ENCODE results near the gene PPP1R14C. TPM values are rescaled to one million over a fixed set of nuclear protein-coding genes. Genes with fewer than 3 reads are reported as not detected.
"Not testable (repeated sequence)": the region's sequence is repeated elsewhere in the genome, so short reads cannot be mapped to it uniquely, and the experiment has no call there.

PPP1R14C gene, protein sequence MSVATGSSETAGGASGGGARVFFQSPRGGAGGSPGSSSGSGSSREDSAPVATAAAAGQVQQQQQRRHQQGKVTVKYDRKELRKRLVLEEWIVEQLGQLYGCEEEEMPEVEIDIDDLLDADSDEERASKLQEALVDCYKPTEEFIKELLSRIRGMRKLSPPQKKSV
- 0.08 and 0.20 TPM in 2 replicates for total RNA-seq (2014; rRNA removed; shearing (Covaris generic))

GRCh38 chr6:150142670-150143515, at the start of gene PPP1R14C:
TSS of gene PPP1R14C (plus strand) at chr6:150143044. CDS start at chr6:150143193, 149 bp downstream.
- no peak for DNase-seq (ENCODE audit: low spot score)

DNA sequence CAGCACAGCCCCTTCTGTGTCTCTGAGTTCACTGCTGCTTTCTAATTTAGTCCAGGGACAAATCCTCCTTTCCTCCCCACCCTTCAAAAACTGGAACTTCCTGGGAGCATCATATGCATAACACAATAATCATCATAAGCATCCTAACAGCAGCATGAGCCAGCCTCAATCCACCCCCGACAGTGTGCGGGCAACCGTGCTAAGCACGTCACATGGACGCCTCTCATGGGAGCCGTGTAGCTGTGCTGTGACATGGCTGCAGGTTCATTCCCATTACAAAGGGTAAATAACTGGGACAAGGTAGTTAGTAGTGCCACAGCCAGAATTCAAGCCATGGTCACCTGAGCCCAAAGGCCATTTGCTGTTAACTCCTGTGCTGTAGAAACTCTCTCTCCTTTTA, 49.4 kb upstream of the PPP1R14C start:
- no peak for DNase-seq (ENCODE audit: low spot score)

GRCh38 chr6:150098155-150098554, 44.7 kb upstream of the PPP1R14C start:
- no peak for DNase-seq (ENCODE audit: low spot score)

DNA sequence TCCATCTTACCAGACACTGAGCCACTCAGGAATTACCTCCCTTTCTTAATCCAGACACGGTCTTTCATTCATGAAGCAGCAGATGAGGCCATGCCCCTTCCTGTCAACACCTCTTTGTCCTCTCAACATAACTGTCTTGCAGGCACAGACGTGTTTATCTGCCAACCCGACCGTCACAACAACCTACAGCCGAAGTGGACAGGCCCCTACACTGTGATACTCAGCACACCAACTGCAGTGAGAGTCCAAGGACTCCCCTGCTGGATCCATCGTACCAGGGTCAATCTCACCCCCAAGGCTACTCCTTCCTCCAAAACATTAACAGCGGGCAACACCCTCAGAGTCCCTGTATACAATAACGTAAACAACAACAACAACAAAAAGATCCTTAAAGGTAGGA, 43.3 kb upstream of the PPP1R14C start:
- DNase-seq (ENCODE audit: low spot score) = no peak

- no peak for DNase-seq (ENCODE audit: low spot score)
These were observed 42.9 kb upstream of the PPP1R14C start for GRCh38 chr6:150099953-150100352.

DNA sequence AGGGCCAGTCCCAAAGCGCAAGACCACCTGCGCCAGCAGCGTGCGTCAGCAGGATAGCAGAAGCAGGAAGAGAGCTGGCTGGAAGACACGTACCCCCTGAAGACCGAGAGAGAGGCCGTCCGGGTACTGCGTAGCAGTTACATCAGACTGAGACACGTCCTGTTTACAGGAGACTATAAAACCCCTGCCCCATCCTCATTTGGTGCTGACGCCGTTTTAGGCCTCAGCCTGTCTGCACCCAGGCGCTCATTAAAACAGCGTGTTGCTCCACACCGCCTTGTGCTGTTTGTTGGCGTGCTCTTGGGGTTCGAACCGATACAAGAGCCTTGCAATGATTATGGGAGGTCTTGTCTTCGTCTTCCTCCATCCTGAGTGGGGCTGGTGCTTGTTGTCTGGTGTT, 42.1 kb upstream of the PPP1R14C start:
- DNase-seq (ENCODE audit: low spot score) = no peak

- no peak for DNase-seq (ENCODE audit: low spot score)
These were observed 40.0 kb upstream of the PPP1R14C start for GRCh38 chr6:150102750-150103270.

DNA sequence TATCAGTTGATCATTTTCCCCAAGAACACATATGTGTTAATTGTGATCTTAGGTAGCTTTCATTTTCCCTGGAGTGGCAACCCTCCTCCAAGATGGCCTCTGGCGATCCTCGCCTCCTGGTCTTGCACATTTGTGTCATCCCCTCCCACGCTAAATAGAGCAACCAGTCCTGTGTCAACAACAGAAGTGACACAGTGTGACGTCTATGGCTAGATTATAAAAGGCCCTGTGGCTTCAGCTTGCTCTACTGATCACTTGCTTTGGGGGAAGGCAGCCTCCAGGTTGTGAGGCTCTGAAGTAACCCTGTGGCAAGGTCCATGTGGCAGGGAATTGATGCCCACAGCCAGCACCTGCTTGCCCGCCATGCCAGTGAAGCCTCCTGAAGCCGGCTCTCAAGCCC, 30.6 kb upstream of the PPP1R14C start:
- DNase-seq (ENCODE audit: low spot score) = no peak

- DNase-seq (ENCODE audit: low spot score) = no peak
These were observed 27.1 kb upstream of the PPP1R14C start for GRCh38 chr6:150115769-150116168.

DNA sequence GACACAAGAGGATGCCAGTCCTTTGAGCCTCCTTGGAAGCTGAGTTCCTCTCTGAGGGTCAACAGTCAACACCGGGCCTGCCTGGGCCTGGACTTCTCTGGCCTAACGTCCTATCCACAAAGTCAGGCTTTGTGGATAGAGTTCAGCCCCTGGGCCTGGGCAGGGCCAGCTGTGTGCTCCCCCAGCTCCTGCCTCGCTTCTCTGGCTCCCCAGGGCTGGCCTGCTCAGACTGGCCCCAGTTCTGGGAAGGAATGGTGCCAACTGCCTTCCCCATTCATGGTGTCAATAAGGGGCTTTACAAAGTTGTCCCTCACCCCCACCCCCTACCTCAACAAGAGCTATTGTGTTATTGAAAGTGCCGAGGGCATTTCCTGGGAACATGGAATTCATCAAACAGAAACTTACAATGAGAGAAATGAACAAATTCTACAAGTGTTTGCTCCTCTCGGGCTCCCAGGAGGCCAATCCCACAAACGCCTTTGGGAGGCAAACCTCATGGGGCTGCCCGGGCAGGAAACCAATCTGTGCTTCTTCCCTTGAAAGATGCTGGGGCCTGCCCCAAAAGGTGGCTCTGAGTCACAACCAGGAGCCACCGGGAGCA, 26.5 kb upstream of the PPP1R14C start:
- no peak for DNase-seq (ENCODE audit: low spot score)

DNA sequence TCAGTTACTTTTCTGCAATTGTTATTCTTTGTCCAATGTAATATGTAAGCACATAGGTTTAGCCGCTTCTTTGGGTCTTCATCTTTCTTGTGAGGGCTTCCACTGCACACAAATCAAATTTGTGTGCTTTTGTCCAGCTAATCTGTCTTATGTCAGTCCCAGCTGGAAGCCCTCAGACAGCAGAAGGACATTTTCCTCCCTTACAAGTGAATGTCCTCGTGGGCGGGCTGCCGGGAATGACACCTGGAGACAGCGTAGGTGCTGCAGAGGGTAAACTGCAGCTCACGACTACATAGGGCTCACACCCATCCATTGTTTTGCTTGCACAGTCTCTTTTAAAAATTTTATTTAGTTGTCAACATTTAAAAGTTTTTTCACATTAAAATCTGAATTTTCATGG, 24.6 kb upstream of the PPP1R14C start:
- DNase-seq (ENCODE audit: low spot score) = no peak

- no peak for DNase-seq (ENCODE audit: low spot score)
These were observed 24.2 kb upstream of the PPP1R14C start for GRCh38 chr6:150118627-150119026.

DNA sequence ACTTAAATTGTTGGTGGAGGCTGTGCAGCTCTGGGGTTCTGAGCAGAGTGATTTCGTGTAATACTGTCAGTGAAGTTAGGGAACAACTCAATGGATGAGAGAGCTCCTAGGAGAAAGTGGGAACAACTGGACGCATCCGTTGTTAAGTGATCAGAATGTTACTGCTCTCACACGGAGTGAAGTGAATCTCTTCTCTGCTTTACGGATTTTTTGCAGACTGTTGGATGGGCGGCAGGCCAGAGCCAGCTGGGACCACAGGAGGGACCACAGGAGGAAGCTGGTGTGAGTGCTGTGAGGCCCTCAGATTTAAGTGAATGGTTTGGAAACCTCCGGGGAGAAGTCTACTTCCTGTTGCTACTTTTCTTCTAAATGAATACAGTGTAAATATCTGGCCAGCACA, 23.7 kb upstream of the PPP1R14C start:
- DNase-seq (ENCODE audit: low spot score) = no peak

GRCh38 chr6:150123645-150124044, 19.2 kb upstream of the PPP1R14C start:
- no peak for DNase-seq (ENCODE audit: low spot score)

GRCh38 chr6:150124235-150124634, 18.6 kb upstream of the PPP1R14C start:
- no peak for DNase-seq (ENCODE audit: low spot score)

GRCh38 chr6:150126641-150127291, 16.1 kb upstream of the PPP1R14C start:
- no peak for DNase-seq (ENCODE audit: low spot score)

DNA sequence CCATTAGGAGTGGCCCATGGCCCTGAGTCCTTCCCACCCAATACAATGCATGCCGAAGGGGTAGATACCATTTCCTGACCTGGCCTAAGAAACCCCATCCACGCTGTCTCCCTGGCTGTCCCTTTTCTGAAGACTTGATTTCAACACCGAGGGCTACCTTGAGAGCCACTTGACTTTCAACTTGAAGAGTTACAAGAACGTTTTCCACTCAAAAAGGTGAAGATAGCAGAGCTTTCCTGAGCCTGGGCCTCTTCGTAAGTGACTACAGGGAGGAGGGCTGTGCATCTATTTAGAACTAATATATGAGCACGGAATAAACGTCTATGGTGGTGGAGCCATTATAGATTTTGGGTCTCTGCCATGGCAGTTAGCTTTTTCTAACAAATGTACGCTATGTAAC, 14.4 kb upstream of the PPP1R14C start:
- no peak for DNase-seq (ENCODE audit: low spot score)

DNA sequence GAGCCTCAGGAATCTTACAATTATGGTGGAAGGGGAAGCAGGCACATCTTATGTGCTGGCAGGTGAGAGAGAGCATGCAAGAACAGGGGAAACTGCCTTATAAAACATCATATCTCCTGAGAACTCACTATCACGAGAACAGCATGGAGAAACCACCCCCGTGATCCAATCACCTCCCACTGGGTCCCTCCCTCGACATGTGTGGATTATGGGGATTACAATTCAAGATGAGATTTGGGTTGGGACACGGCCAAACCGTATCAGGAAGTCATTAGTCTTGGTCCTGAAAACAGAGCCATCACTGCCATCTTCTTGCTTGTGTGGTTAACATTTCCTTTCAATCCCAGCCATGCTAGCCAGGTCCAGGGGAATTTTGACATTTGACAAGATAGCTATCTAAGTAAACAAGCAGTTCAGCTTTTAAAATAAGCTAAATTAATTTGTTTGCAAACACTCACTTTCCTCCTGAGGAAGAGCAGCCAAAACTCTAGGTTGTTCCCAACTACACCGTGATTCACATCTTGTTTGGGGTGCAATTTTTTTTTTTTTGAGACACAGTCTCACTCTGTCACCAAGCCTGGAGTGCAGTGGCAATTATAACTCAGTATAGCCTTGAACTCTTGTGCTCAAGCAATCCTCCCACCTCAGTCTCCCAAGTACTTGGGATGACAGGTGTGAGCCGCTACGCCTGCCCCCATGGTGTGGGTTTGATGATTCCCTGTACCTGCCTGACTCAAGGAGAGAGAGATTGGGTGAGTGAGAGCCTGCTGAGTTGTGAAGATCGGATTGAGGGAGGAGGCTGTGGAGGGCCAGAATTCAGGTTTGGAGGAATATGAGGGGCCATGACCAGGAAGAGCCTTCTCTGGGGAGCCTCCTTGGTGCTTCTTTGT, 13.0 kb upstream of the PPP1R14C start:
- no peak for DNase-seq (ENCODE audit: low spot score)

DNA sequence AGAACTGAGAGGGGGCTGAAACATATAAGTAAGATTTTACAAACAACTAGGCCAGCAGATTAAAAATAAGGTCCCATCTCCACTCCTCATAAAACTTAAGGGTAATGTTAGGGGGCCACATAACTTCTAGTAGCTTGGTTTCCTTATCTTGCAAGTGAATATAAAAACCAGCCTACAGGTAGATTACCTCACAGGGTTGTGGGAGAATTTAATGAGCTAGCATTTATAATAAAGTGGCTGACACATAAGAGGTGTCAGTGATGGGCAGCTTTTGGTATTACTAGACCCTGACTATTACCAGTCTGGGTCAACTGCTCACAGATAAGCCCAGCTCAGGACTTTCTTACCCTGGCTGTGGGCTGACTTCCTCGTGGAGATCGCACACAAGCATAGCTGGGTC, 9.2 kb upstream of the PPP1R14C start:
- DNase-seq (ENCODE audit: low spot score) = no peak

DNA sequence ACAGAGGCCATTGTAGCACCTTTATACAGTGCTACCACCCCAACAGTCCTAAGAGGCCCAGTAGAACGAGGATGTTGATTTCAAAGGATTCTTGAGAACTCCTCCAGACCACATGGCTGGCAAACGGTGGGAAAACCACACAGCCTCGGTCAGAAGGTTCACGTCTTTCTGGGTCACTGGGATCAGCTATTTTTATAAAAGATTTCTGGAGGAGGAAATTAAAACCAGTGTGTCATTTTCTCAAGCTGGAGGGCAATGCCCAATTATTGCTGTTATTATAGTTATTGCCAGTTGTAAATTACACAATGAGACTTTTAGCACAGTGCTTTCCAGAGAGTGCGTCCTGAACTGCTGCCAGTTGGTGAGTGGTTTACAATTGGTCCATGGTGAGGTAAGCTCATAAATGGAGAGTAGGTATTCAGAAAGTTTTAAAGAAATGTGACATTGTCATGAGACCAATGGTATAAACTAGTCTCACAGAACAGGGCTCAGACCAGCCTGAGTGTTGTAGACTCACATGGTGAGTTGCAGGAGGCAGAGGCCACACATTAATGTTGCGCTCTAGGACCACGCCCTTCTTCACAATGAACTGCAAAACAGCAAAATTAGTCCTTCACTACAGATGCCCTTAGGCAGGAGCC, 8.4 kb upstream of the PPP1R14C start:
- DNase-seq (ENCODE audit: low spot score) = no peak

DNA sequence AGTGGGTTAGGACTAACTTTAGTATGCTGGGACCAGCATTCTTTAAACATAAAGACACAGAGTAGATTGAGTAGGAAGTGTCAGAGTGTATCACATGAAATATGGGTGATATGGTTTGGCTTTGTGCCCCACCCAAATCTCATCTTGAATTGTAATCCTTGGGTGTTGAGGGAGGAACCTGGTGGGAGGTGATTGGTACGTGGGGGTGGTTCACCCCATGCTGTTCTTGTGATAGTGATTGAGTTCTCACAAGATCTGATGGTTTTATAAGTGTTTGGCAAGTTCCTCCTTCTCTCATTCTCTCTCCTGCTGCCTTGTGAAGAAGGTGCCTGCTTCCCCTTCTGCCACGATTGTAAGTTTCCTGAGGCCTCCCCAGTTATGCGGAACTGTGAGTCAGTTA, 5.1 kb upstream of the PPP1R14C start:
- DNase-seq (ENCODE audit: low spot score) = not testable (repeated sequence)

Measured in HT-29 (cell line).